Tibial nerve (tissue), 3 donors: ENCODE results near the gene GRIN1.

Source experiments
- POLR2A ChIP-seq, 2 donors: fragments of 450-650 bp; IDR thresholded peaks; one replicate each; pipeline ENCODE4 v1.6.1; 2017; ENCODE audit warnings: antibody characterized with exemption in 2 of 2, mild to moderate bottlenecking in 2 of 2, moderate library complexity in 2 of 2
- TF ChIP-seq, protein P1 (sequence below), 5 experiments: fragments of 200-600 bp in 3 of 5; fragments of 450-650 bp in 2 of 5; sonication (generic) in 3 of 5; IDR thresholded peaks; one replicate each; pipeline ENCODE4 v1.5.1; 2016 to 2019; ENCODE audit warnings: antibody characterized with exemption in 5 of 5, mild to moderate bottlenecking in 3 of 5, moderate library complexity in 2 of 5

- TF ChIP-seq POLR2A (IDR thresholded peaks at IDR 0.05): no peak
- TF ChIP-seq, protein P1, sequence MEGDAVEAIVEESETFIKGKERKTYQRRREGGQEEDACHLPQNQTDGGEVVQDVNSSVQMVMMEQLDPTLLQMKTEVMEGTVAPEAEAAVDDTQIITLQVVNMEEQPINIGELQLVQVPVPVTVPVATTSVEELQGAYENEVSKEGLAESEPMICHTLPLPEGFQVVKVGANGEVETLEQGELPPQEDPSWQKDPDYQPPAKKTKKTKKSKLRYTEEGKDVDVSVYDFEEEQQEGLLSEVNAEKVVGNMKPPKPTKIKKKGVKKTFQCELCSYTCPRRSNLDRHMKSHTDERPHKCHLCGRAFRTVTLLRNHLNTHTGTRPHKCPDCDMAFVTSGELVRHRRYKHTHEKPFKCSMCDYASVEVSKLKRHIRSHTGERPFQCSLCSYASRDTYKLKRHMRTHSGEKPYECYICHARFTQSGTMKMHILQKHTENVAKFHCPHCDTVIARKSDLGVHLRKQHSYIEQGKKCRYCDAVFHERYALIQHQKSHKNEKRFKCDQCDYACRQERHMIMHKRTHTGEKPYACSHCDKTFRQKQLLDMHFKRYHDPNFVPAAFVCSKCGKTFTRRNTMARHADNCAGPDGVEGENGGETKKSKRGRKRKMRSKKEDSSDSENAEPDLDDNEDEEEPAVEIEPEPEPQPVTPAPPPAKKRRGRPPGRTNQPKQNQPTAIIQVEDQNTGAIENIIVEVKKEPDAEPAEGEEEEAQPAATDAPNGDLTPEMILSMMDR (IDR thresholded peaks at IDR 0.05): no peak
These were observed 53.5 kb downstream of the GRIN1 start for GRCh38 chr9:137192448-137192780.
